KMS-11 (cell line): ENCODE data around the gene GRID1.

ENCODE experiments used
- H2AFZ ChIP-seq: fragments of 200-600 bp; sonication (generic); 2 replicates; pipeline ENCODE4 v1.6.1; 2016; ENCODE audit warnings: antibody characterized with exemption, mixed run types, low read depth
- H3K27ac ChIP-seq: fragments of 200-600 bp; sonication (generic); 2 replicates; pipeline ENCODE4 v1.6.1; 2016; ENCODE audit warnings: mild to moderate bottlenecking, mixed run types
- H3K27me3 ChIP-seq: fragments of 200-600 bp; sonication (generic); 2 replicates; pipeline ENCODE4 v1.6.1; 2017; ENCODE audit warnings: mild to moderate bottlenecking, low read depth, mixed run types, moderate library complexity; ENCODE audit not compliant: insufficient read depth
- H3K36me3 ChIP-seq: fragments of 200-600 bp; sonication (generic); 2 replicates; pipeline ENCODE4 v1.6.1; 2017; ENCODE audit warnings: mild to moderate bottlenecking, mixed run types; ENCODE audit not compliant: insufficient read depth
- H3K4me1 ChIP-seq: fragments of 200-600 bp; sonication (generic); 2 replicates; pipeline ENCODE4 v1.6.1; 2016; ENCODE audit warnings: mild to moderate bottlenecking, low read depth, mixed run types; ENCODE audit not compliant: poor library complexity, severe bottlenecking
- H3K4me2 ChIP-seq: fragments of 200-600 bp; sonication (generic); 2 replicates; pipeline ENCODE4 v1.7.0; 2016; ENCODE audit warnings: mild to moderate bottlenecking, mixed run types
- H3K4me3 ChIP-seq: fragments of 200-600 bp; sonication (generic); IDR thresholded peaks from 2 replicates; pipeline ENCODE4 v1.6.1; 2017; ENCODE audit warnings: low read depth, low read length, mixed read lengths; ENCODE audit not compliant: insufficient read depth
- H3K79me2 ChIP-seq: fragments of 200-600 bp; sonication (generic); 2 replicates; pipeline ENCODE4 v1.6.1; 2016; ENCODE audit warnings: low read depth, mixed run types; ENCODE audit not compliant: insufficient read depth
- H3K9ac ChIP-seq: fragments of 200-600 bp; sonication (generic); 2 replicates; pipeline ENCODE4 v1.6.1; 2016; ENCODE audit warnings: mild to moderate bottlenecking, mixed run types
- H4K20me1 ChIP-seq: fragments of 200-600 bp; sonication (generic); 2 replicates; pipeline ENCODE4 v1.6.1; 2016; ENCODE audit warnings: mild to moderate bottlenecking, mixed run types; ENCODE audit not compliant: insufficient read depth
- TF ChIP-seq, protein P1 (sequence below): fragments of 200-600 bp; sonication (generic); conservative IDR thresholded peaks from 2 replicates; pipeline ENCODE4 v1.6.1; 2017; ENCODE audit warnings: low read depth, mild to moderate bottlenecking, antibody characterized with exemption, low read length, moderate library complexity, mixed read lengths

GRID1 gene

DNA sequence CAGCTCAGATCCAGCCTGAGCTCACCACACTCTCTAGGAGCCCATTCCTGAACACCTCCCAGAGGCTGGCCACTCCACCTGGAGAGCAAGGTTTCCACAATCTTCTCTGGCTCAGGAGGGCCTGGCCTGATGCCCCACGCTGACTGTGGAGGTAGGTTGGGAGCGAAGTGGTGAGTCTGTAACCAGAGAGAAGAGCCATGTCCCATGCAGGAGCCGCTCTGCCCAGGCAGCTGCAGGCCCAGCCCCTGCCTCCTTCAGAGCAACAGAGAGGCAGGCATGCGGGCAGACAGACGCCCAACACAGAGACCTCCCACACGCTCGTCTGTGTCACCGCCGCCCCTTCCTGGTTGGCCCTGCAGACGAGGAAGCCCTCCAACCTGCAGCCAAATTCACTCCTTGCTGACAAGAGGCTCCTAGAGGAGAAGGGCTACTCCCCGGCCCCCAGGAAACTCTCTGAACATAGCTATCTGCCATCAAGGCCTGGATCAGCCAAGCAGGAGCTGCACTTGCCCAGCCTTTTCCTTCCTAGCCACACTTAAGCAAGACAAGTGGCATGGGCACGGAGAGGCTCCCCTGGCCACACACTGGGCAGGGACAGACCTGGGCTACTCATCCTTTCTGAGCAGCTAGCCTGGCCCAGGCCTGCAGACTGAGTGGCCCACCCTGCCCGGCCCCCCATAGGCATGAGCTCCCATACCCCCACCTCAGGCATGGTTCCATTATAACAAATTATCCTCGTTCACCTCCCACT is 101.9 kb downstream of the GRID1 start:
- no peaks in the 10 kb centered on the region for H3K4me1 ChIP-seq
- H2AFZ ChIP-seq: no peak overlapping the region
- no peaks in the 10 kb centered on the region for H3K79me2 ChIP-seq
- no peak overlapping the region for H3K4me3 ChIP-seq
- H3K36me3 ChIP-seq: no peaks in the 10 kb centered on the region
- H4K20me1 ChIP-seq: no peaks in the 10 kb centered on the region
- H3K27me3 ChIP-seq: no peaks in the 10 kb centered on the region
- H3K27ac ChIP-seq: no peak overlapping the region
- H3K9ac ChIP-seq: no peak overlapping the region
- H3K4me2 ChIP-seq: no peak overlapping the region
- TF ChIP-seq, protein P1, sequence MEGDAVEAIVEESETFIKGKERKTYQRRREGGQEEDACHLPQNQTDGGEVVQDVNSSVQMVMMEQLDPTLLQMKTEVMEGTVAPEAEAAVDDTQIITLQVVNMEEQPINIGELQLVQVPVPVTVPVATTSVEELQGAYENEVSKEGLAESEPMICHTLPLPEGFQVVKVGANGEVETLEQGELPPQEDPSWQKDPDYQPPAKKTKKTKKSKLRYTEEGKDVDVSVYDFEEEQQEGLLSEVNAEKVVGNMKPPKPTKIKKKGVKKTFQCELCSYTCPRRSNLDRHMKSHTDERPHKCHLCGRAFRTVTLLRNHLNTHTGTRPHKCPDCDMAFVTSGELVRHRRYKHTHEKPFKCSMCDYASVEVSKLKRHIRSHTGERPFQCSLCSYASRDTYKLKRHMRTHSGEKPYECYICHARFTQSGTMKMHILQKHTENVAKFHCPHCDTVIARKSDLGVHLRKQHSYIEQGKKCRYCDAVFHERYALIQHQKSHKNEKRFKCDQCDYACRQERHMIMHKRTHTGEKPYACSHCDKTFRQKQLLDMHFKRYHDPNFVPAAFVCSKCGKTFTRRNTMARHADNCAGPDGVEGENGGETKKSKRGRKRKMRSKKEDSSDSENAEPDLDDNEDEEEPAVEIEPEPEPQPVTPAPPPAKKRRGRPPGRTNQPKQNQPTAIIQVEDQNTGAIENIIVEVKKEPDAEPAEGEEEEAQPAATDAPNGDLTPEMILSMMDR: no peak

DNA sequence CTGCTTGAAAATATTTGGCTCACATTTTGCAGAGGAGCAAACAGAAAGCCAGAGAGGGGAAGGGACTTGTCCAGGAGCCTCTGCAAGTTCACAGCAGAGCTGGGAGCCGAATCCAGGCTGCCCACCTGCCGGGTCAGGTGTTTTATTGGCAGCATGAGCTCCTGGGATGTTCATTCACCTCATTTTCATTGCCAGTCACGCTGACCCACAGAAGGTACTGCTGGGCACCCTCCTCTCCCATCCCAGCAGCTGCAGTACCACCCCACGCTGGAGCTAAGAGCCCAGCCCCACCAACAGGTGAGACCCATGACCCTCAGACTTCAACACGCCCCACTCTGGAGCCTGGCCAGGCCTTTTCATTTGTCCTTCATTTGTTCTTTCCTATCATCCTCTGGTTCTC is 102.7 kb downstream of the GRID1 start:
- no peaks in the 10 kb centered on the region for H3K4me1 ChIP-seq
- no peak overlapping the region for H3K4me3 ChIP-seq
- no peaks in the 10 kb centered on the region for H3K79me2 ChIP-seq
- H2AFZ ChIP-seq: no peak overlapping the region
- H3K27ac ChIP-seq: no peak overlapping the region
- H3K9ac ChIP-seq: no peak overlapping the region
- TF ChIP-seq, protein P1: no peak
- no peaks in the 10 kb centered on the region for H3K27me3 ChIP-seq
- H3K36me3 ChIP-seq: no peaks in the 10 kb centered on the region
- H4K20me1 ChIP-seq: no peaks in the 10 kb centered on the region
- H3K4me2 ChIP-seq: no peak overlapping the region

DNA sequence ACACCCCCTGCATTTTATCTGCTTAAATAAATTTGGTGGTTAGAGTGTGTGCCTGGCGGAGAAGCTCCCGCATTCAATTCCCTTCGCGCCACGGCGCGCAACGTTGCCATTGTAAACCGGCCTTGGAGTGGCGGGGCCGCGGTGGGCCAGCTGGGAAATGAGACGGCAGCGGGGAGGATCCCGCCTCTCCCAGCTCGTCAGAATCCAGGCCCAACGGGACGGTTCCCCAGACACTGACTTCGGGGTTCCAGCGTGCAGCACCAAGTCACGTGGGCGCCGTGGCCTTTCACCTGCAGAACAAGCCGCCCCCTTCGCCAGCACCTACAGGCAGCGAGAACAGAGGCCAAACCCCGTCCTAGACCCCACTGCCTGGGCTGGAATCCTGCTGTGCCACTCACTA is 103.4 kb downstream of the GRID1 start:
- H4K20me1 ChIP-seq: no peaks in the 10 kb centered on the region
- no peaks in the 10 kb centered on the region for H3K4me1 ChIP-seq
- H3K4me3 ChIP-seq: no peak overlapping the region
- H3K4me2 ChIP-seq: no peak overlapping the region
- H3K79me2 ChIP-seq: no peaks in the 10 kb centered on the region
- H3K9ac ChIP-seq: no peak overlapping the region
- H3K27me3 ChIP-seq: no peaks in the 10 kb centered on the region
- no peaks in the 10 kb centered on the region for H3K36me3 ChIP-seq
- no peak overlapping the region for H3K27ac ChIP-seq
- TF ChIP-seq, protein P1: no peak
- no peak overlapping the region for H2AFZ ChIP-seq

DNA sequence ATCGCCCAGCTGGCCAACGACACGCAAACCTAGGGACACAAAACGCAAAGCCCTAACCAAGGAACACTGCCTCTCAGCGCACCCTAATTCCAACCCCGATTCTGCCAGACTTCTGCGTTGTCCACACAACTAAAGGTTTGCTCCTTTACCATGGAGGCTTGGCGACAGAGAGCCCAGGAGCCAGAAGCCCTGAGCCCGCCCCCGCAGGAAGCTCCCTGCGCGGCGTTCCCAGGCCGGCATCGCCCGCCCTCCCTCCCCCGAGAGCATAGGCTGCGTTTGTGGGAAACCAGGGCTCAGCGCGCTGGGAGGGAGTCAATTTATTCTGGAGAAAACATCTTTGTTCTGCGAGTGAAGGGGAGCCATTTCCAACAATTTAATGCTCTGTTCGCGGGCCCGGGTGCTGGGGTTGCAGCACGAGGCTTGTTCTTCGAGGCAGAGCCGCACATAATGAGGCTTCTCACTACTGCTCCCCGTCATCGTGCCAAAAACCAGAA is 103.9 kb downstream of the GRID1 start:
- no peak overlapping the region for H3K27ac ChIP-seq
- no peaks in the 10 kb centered on the region for H3K4me1 ChIP-seq
- TF ChIP-seq, protein P1: no peak
- H3K36me3 ChIP-seq: no peaks in the 10 kb centered on the region
- no peak overlapping the region for H3K9ac ChIP-seq
- no peaks in the 10 kb centered on the region for H3K27me3 ChIP-seq
- no peak overlapping the region for H2AFZ ChIP-seq
- no peaks in the 10 kb centered on the region for H4K20me1 ChIP-seq
- H3K4me2 ChIP-seq: no peak overlapping the region
- no peaks in the 10 kb centered on the region for H3K79me2 ChIP-seq
- no peak overlapping the region for H3K4me3 ChIP-seq
